ENCODE results near the gene CKAP4.
A peak's percentile ranks its signal among the peaks of the same experiment; 100 is the strongest.

Gene CKAP4

GRCh38 chr12:106240821-106241220 lies 7.0 kb downstream of the CKAP4 start:
- no peak for DNase-seq (ENCODE audit: low read depth)

GRCh38 chr12:106239951-106240335 lies 7.9 kb downstream of the CKAP4 start:
- no peak for DNase-seq (ENCODE audit: low read depth)

GRCh38 chr12:106239241-106239950 lies 8.4 kb downstream of the CKAP4 start:
- no peak for DNase-seq (ENCODE audit: low read depth)

- no peak for DNase-seq (ENCODE audit: low read depth)
Measured at GRCh38 chr12:106238146-106238545, 9.7 kb downstream of the CKAP4 start.

- DNase-seq (ENCODE audit: low read depth): no peak
Measured at GRCh38 chr12:106235770-106236169, 12.1 kb downstream of the CKAP4 start.

- DNase-seq (ENCODE audit: low read depth): no peak
Measured at GRCh38 chr12:106234449-106234848, 13.4 kb downstream of the CKAP4 start.

- DNase-seq (ENCODE audit: low read depth): no peak
Measured at GRCh38 chr12:106233011-106233410, 14.8 kb downstream of the CKAP4 start.

GRCh38 chr12:106229036-106229591 lies 18.7 kb downstream of the CKAP4 start:
- no peak for DNase-seq (ENCODE audit: low read depth)

- DNase-seq (ENCODE audit: low read depth): no peak
Measured at GRCh38 chr12:106228320-106228710, 19.5 kb downstream of the CKAP4 start.

- peak; percentile 36 for DNase-seq (ENCODE audit: low read depth)
Measured at GRCh38 chr12:106227641-106228319, 20.0 kb downstream of the CKAP4 start.

- DNase-seq (ENCODE audit: low read depth): no peak
Measured at GRCh38 chr12:106226884-106227640, 20.8 kb downstream of the CKAP4 start.

- no peak for DNase-seq (ENCODE audit: low read depth)
Measured at GRCh38 chr12:106224355-106224706, 23.5 kb downstream of the CKAP4 start.

- peak; percentile 54 for DNase-seq (ENCODE audit: low read depth)
Measured at GRCh38 chr12:106223485-106224354, 24.1 kb downstream of the CKAP4 start.

- no peak for DNase-seq (ENCODE audit: low read depth)
Measured at GRCh38 chr12:106220536-106220935, 27.3 kb downstream of the CKAP4 start.

- no peak for DNase-seq (ENCODE audit: low read depth)
Measured at GRCh38 chr12:106219043-106219442, 28.8 kb downstream of the CKAP4 start.

- DNase-seq (ENCODE audit: low read depth): no peak
Measured at GRCh38 chr12:106217706-106218105, 30.1 kb downstream of the CKAP4 start.

- DNase-seq (ENCODE audit: low read depth): no peak
Measured at GRCh38 chr12:106214571-106214970, 33.2 kb downstream of the CKAP4 start.

- DNase-seq (ENCODE audit: low read depth): no peak
Measured at GRCh38 chr12:106213662-106214061, 34.2 kb downstream of the CKAP4 start.

GRCh38 chr12:106211973-106212372 lies 35.8 kb downstream of the CKAP4 start:
- no peak for DNase-seq (ENCODE audit: low read depth)

GRCh38 chr12:106205208-106206069 lies 42.4 kb downstream of the CKAP4 start:
- no peak for DNase-seq (ENCODE audit: low read depth)

- DNase-seq (ENCODE audit: low read depth): no peak
Measured at GRCh38 chr12:106204312-106204711, 43.5 kb downstream of the CKAP4 start.

All from activated gamma-delta T cell treated with anti-CD3 and anti-CD28 coated beads, Interleukin-2, amount 50 U/mL, for 16 hours (primary cell).